CD4-positive, alpha-beta T cell treated with Interleukin-10 for 1 hour (primary cell): ENCODE measurements around the gene ZNF93.
A peak's percentile ranks its signal among the peaks of the same experiment; 100 is the strongest.
"Not testable (repeated sequence)": the region's sequence is repeated elsewhere in the genome, so short reads cannot be mapped to it uniquely, and the experiment has no call there.

ENCODE experiments used
- DNase-seq: peaks from one replicate; pipeline ENCODE4 v3.0.0-alpha.2; 2020

Gene ZNF93

GRCh38 chr19:19938449-19938848 lies 37.7 kb downstream of the ZNF93 start:
- no peak for DNase-seq

DNA sequence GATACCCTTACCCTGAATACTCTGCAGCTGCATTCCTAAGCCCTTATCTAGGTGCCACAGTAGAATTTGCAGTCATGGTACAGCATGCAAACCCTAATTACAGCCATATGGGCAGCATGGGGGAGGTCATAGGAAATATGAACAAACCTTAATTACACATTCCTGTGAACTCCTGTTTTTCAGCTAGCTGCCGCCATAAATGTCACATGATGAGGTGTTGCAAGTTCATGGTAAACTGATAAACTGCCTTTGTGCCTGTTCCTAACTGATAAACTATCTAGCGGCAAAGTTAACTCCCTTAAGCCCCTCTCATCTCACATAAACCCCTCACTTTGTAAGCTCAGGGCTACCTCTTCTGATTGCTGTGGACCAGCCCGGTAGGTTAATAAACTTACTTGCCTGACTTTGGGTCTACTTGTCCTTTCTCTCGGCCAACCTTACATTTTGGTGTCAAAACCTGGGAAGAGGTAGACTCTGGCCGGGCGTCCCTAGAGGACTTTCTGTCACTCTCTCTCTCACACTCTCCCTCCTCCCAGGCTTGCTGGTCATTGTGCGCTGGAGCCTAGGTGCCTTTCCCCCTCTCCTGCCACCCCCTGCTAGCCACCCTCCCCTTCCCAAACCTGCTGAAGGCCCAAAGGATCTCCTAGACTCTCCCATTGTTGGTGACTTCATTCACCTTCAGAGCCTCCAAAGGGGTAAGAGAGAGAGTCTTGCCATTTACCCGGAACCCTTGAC lies 43.3 kb downstream of the ZNF93 start:
- no peak for DNase-seq

- DNase-seq, result no peak
Measured at GRCh38 chr19:19944583-19944880, 43.8 kb downstream of the ZNF93 start.

DNA sequence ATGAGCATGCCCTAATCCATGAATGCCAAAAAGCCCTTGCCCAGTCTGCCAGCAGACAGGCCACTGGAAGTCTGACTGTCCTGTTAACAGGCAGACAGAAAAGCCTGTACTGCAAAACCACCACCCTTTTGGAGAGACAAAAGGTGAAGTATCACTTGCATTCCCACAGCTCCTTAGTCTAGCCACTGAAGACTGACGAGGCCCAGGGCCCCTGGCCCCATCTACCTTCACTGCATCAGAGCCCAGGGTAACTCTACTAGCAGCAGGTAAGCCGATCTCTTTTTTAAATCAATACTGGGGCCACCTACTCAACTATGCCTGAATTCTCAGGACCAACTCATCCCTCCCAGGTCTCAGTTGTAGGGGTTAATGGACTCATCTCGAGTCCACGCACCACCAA lies 45.5 kb downstream of the ZNF93 start:
- no peak for DNase-seq

GRCh38 chr19:19948800-19949199 lies 48.1 kb downstream of the ZNF93 start:
- no peak for DNase-seq

- no peak for DNase-seq
Measured at GRCh38 chr19:19955208-19955607, 54.5 kb downstream of the ZNF93 start.

- DNase-seq, result no peak
Measured at GRCh38 chr19:19956434-19957075, 55.8 kb downstream of the ZNF93 start.

DNA sequence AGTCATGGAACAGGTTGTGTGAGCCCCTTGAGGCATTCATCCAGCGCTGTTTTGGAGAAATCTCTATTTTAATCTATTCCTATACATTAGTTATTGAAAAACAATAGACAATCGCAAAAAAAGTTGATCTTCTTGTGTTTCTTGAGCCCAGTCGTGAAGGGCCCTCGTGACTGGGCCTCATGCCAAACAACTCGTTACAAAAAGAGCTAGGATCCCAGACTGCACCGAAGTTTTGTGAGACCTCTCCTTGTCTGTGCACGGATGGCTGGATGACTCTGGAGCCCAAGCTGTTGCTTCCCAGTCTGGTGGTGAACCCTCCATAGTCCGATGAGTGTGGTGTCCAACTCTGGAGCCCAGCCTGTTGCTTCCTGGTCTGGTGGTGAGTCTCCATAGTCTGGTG lies 57.0 kb downstream of the ZNF93 start:
- DNase-seq, result not testable (repeated sequence)

GRCh38 chr19:19959151-19959799 lies 58.5 kb downstream of the ZNF93 start:
- DNase-seq, result peak; percentile 69

DNA sequence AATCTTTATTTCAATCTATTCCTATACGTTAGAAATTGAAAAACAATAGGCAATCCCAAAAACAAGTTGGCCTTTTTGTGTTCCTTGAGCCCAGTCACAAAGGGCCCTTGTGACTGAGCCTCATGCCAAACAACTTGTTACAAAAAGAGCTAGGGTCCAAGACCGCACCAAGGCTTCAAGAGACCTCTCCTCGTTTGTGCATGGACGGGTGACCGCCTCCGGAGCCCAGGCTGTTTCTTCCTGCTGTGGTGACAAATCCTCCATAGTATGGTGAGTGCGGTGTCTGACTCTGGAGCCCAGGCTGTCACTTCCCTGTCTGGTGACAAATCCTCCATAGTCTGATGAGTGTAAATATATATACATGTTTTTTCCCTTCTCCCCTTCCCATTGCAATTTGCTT lies 63.7 kb downstream of the ZNF93 start:
- DNase-seq, result no peak

GRCh38 chr19:19966126-19966525 lies 65.4 kb downstream of the ZNF93 start:
- not testable (repeated sequence) for DNase-seq

DNA sequence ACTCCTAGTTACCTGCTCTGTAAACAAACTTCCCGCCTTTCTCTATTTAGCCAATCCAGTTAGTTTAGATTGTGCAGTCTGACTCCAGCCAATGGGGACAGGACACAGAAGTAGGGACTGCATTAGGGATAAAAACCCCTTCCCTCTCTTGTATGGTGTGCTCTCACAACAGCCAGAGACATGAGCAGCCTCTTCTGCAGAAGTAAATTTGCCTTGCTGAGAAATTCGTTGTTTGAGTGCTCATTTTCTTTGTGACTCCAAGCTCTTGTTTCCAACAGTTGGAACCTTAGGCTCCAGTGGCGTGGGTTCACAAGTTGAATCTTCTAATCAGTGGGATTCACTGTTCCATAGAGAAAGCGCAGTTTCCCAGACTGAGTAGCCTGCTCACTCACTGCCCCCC lies 66.1 kb downstream of the ZNF93 start:
- no peak for DNase-seq
